ENCODE measurements around the gene LGALSL. TPM values are rescaled to one million over a fixed set of nuclear protein-coding genes. Genes with fewer than 3 reads are reported as not detected.

LGALSL gene
- total RNA-seq, 4 donors from 2014 or later, result 81.9 to 231 (median 169) TPM

DNA sequence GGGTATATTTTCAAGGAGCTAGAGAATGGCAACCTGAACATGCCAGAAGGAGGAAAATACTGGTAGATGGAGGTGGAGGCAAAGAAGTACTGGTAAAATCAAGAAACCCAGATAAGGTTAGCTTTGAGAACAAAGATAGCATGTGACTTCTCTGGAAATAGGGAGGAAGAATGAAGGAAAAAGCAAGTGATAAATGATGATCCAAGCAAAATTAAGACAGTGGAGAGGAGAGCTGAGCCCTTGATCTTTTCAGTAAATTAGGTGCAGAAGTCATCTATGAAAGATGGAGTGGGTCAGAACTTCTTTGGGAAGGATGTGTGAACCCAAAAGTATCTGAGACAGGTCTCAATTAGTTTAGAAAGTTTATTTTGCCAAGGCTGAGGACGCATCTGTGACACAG lies 44.5 kb downstream of the LGALSL start:
- WGBS, 2 donors, result 87 to 97% methylated on average over 1 of the region's 1 CpG
- no peak overlapping the region for H3K4me3 ChIP-seq (ENCODE audit: low read depth, poor library complexity, severe bottlenecking)
- no peak for DNase-seq (ENCODE audit: low spot score in 2 of 2)
- intact Hi-C loops (cut with DNase I; ENCODE audit: low total_unique reads), result no loop called here
- TF ChIP-seq, protein P1, sequence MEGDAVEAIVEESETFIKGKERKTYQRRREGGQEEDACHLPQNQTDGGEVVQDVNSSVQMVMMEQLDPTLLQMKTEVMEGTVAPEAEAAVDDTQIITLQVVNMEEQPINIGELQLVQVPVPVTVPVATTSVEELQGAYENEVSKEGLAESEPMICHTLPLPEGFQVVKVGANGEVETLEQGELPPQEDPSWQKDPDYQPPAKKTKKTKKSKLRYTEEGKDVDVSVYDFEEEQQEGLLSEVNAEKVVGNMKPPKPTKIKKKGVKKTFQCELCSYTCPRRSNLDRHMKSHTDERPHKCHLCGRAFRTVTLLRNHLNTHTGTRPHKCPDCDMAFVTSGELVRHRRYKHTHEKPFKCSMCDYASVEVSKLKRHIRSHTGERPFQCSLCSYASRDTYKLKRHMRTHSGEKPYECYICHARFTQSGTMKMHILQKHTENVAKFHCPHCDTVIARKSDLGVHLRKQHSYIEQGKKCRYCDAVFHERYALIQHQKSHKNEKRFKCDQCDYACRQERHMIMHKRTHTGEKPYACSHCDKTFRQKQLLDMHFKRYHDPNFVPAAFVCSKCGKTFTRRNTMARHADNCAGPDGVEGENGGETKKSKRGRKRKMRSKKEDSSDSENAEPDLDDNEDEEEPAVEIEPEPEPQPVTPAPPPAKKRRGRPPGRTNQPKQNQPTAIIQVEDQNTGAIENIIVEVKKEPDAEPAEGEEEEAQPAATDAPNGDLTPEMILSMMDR (IDR thresholded peaks at IDR 0.05), result no peak
- no peak for TF ChIP-seq POLR2A (IDR thresholded peaks at IDR 0.05)

DNA sequence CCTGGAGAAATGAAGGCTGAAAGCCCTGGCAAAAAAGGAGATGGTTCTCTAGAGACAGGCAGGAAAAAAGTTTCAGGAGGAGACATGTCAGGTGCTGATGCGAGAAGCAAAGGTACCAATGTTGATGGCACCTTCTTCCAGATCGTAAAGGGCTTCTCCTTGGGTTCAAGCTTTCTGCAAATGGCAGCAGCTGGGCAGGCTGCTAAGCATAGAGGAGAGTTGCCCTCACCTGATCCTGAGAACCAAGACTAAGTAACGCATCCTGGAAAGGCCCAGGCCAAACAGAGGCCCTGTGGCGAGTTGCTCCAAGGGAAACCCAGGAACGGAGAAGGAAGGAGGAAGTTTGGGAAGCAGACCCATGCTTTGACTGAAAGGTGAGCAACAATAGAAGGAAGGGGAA lies 46.6 kb downstream of the LGALSL start:
- TF ChIP-seq POLR2A (IDR thresholded peaks at IDR 0.05), result no peak
- no peak for DNase-seq (ENCODE audit: low spot score in 2 of 2)
- WGBS, 2 donors, result 88 to 92% methylated on average over 5 of the region's 5 CpGs
- no peak overlapping the region for H3K4me3 ChIP-seq (ENCODE audit: low read depth, poor library complexity, severe bottlenecking)
- intact Hi-C loops (cut with DNase I; ENCODE audit: low total_unique reads), result no loop called here

DNA sequence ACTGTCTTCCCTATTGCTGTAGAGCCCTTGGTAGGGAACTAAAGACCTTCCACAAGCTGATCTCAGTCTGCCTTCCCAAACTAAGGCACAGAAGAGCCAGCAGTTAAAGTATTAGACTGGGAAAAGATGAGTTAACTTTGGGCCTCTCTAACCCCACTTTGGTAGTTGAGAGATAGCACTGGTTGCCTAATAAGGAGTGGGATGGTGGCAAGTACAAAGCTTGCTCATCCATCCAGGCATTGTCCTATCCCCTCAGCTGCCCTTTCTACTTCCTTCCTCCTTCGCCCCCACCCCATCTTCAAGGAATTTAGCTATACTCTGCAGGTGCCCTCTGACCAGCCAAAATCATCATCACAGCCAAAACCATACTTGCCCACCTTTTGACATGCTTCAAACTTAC lies 48.0 kb downstream of the LGALSL start:
- WGBS, 2 donors, result 88 to 95% methylated on average over 1 of the region's 1 CpG
- intact Hi-C loops (cut with DNase I; ENCODE audit: low total_unique reads), result no loop called here
- no peak overlapping the region for H3K4me3 ChIP-seq (ENCODE audit: low read depth, poor library complexity, severe bottlenecking)
- no peak for TF ChIP-seq POLR2A (IDR thresholded peaks at IDR 0.05)
- TF ChIP-seq, protein P1 (IDR thresholded peaks at IDR 0.05), result no peak
- no peak for DNase-seq (ENCODE audit: low spot score in 2 of 2)

DNA sequence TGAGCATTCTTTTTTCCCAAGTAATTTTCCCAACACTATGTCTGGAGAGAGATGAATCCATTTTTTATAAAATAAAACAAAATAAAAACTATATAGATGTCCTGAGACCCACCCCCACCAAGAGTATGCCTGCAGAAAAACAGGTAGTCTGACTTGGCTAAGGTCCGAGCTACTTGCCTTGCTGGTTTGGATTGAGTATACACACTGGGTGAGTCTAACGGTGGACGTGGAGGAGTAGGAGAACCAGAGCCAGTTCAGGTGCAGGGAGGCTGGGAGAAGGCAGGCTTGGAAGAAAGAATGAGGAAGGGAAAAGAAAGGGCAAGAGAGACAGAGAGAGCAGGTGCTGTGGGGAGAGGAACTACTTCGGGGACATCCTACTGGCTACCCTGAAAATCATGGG lies 48.9 kb downstream of the LGALSL start:
- intact Hi-C loops (cut with DNase I; ENCODE audit: low total_unique reads), result no loop called here
- no peak overlapping the region for H3K4me3 ChIP-seq (ENCODE audit: low read depth, poor library complexity, severe bottlenecking)
- 68 to 79% methylated on average over 4 of the region's 4 CpGs for WGBS, 2 donors
- no peak for DNase-seq (ENCODE audit: low spot score in 2 of 2)
- TF ChIP-seq, protein P1 (IDR thresholded peaks at IDR 0.05), result no peak
- no peak for TF ChIP-seq POLR2A (IDR thresholded peaks at IDR 0.05)

DNA sequence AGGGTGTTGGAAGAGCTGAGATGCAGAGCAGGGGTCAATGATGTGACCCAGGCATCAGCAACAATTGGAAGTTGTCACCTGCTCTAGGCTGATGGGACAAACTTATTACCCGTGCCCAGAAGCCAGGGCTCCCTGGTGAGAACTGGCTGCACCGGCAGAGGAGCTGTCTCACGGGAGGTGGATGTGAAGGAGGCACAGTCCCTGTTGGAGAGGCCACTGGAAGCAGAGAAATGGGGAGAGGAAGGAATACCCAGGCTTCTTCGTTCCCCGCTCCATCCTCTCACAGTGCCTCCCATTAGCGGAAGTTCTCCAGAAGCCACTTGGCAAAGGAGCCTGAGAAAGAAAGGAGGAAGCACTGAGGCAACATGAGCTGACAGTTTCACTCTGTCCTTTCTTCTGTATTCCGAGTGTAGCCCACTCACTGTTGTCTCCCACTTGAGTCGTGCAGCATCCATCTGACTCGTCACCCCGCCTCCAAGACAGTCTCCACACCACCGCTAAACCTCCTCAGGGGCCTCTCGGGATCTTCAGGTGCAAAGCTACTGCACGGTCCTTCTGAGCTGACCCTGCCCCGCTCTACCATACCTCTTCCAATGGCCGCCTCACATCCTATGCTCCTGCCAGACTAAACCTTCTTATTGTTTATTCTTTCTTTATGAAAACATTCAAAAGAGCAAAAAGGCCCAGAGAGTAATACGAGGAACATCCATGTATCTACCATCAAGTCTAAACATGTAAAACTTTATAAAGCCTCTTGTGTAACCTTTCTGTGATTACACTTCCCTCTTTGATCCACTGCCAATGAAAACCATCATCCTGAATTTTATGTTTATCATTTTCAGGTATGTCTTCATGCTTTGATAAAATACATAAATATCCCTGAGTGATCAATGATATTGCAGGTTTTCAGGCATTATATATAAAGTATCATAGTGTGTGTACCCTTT lies 51.1 kb downstream of the LGALSL start:
- 73 to 77% methylated on average over 16 of the region's 16 CpGs for WGBS, 2 donors
- DNase-seq (ENCODE audit: low spot score in 2 of 2), result no peak
- intact Hi-C loops (cut with DNase I; ENCODE audit: low total_unique reads), result no loop called here
- H3K4me3 ChIP-seq (ENCODE audit: low read depth, poor library complexity, severe bottlenecking), result no peak overlapping the region
- TF ChIP-seq, protein P1 (IDR thresholded peaks at IDR 0.05), result no peak
- TF ChIP-seq POLR2A (IDR thresholded peaks at IDR 0.05), result no peak

DNA sequence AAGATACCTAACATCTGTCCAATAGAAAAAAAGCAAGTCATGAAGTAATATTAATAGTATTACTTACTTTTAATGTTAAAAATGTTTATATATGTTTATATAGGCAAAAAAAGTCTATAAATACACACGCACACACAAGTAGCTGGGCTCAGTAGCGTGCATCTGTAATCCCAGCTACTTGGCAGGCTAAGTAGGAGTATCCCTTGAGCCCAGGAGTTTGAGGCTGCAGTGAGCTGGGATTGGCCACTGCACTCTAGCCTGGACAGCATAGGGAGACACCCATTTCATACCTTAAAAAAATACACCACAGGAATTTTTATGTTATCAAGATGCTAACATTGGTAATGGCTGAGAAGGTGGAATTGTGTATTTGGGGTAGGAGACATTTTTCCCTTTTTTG lies 52.7 kb downstream of the LGALSL start:
- no peak for TF ChIP-seq POLR2A (IDR thresholded peaks at IDR 0.05)
- TF ChIP-seq, protein P1 (IDR thresholded peaks at IDR 0.05), result no peak
- H3K4me3 ChIP-seq (ENCODE audit: low read depth, poor library complexity, severe bottlenecking), result no peak overlapping the region
- DNase-seq (ENCODE audit: low spot score in 2 of 2), result no peak
- WGBS, 2 donors, result 88 to 92% methylated on average over 2 of the region's 2 CpGs
- intact Hi-C loops (cut with DNase I; ENCODE audit: low total_unique reads), result loop anchor here (1.0 kb wide), 1 partner anchor 32 kb away; no protein-coding TSS in a partner anchor

Other genes starting within 250 kb of the LGALSL start
- gene AFTPH, start 70.2 kb downstream of the LGALSL start, total RNA-seq, result 10 to 100 TPM; 46.4 to 53.8 (median 49.6) TPM
- 10 to 100 TPM; 27.7 to 31.8 (median 30.7) TPM for gene SERTAD2, start 199.8 kb downstream of the LGALSL start, total RNA-seq